Spleen (tissue), 7 donors: Measurements from ENCODE around the gene PICK1.

Experiments
- CTCF ChIP-seq, 11 experiments: fragments of 200-600 bp in 7 of 11; fragments of 450-650 bp in 4 of 11; sonication (generic) in 4 of 11; IDR thresholded peaks in 8 of 11; conservative IDR thresholded peaks in 3 of 11; 1 replicate in 7 of 11; 2 replicates in 4 of 11; pipeline versions ENCODE4 v1.4.0 to v1.8.0; 2016 to 2021; ENCODE audit warnings: antibody characterized with exemption in 11 of 11, inconsistent platforms in 4 of 11, mild to moderate bottlenecking in 1 of 11
- POLR2A ChIP-seq, 3 donors: fragments of 450-650 bp; IDR thresholded peaks; one replicate each; pipeline ENCODE4 v1.5.1; 2017; ENCODE audit warnings: antibody characterized with exemption in 3 of 3, mild to moderate bottlenecking in 1 of 3
- donor health status: DM: no; HTN: no; CAD: no; lungs with moderate emphysema.
- donor health status: DM: no; HTN: no; CAD: no.
- donor health status: DM: no; HTN: no; CAD: no.

DNA sequence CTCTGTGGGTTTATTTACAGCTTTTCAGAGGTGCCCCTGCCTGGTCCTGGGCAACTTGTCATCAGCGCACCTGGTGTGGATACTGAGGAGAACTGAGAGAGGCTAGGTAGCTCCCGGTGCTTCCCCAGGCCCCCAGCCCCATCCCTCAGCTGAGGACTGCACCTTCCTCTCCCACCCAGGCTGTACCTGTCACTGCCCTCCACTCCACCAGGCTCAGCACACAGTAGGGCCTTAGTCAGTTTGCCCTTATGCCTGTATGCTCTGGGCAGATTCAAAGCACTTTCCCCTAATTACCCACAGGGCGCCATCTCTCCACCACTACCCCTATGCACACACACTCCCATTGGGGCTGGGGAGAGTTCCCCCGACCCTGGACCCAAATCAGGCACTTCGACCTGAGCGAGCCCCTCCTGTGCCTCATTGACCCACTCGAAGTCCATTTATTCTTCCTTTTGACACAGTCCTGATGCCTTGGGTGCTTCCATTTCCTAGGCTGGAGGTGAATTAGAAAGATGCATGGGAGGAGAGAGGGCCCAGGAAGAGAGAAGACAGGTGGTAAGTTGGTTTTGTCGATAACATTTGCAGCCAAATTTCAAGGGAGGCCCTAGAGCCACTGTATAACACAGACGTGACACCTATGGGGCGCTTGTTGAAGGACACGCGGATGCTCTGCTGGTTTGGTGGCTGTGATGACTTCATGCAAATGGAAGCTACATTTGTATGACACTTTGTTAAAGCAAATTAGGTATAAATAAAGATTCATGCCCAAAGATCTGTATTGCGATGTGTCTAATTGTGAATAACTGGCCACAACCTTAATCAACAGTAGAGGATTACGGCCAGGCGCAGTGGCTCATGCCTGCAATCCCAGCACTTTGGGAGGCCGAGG, 13.8 kb upstream of the PICK1 start:
- no peak for TF ChIP-seq CTCF (IDR thresholded peaks at IDR 0.05 in 8 of 11, conservative IDR thresholded peaks at IDR 0.05 in 3 of 11)
- TF ChIP-seq POLR2A (IDR thresholded peaks at IDR 0.05) = no peak
